SU-DHL-6 (cell line): ENCODE measurements around the gene MPHOSPH9.
A peak's percentile ranks its signal among the peaks of the same experiment; 100 is the strongest.

ENCODE experiments used
- H2AFZ ChIP-seq: fragments of 200-600 bp; sonication (generic); 2 replicates; pipeline ENCODE4 v1.6.1; 2014; ENCODE audit warnings: low read depth, mild to moderate bottlenecking, moderate library complexity, mixed read lengths, antibody characterized with exemption, low read length; ENCODE audit not compliant: severe bottlenecking
- H3F3A ChIP-seq: fragments of 200-600 bp; shearing (Covaris generic); 2 replicates; pipeline ENCODE4 v1.6.0; 2016; ENCODE audit warnings: antibody characterized with exemption, mild to moderate bottlenecking; ENCODE audit not compliant: insufficient read depth
- H3K27ac ChIP-seq: fragments of 200-600 bp; sonication (generic); 2 replicates; pipeline ENCODE4 v1.5.1; 2016; ENCODE audit warnings: low read depth, mild to moderate bottlenecking, low read length, moderate library complexity, mixed read lengths
- H3K27me3 ChIP-seq: fragments of 200-600 bp; sonication (generic), shearing (Covaris generic); 2 replicates; pipeline ENCODE4 v1.6.0; 2014; ENCODE audit warnings: mild to moderate bottlenecking, low read length
- H3K36me3 ChIP-seq: fragments of 200-600 bp; sonication (generic); 2 replicates; pipeline ENCODE4 v1.6.1; 2014; ENCODE audit warnings: mild to moderate bottlenecking, low read length, mixed read lengths
- H3K4me2 ChIP-seq: fragments of 300-600, 200-600 bp; shearing (Covaris generic), sonication (generic); 2 replicates; pipeline ENCODE4 v1.6.0; 2014; ENCODE audit warnings: low read length, low read depth, mild to moderate bottlenecking; ENCODE audit not compliant: poor library complexity, severe bottlenecking
- H3K4me3 ChIP-seq: fragments of 200-600 bp; sonication (generic); 2 replicates; pipeline ENCODE4 v1.5.1; 2014; ENCODE audit warnings: antibody characterized with exemption, low read length, mild to moderate bottlenecking, mixed read lengths; ENCODE audit not compliant: insufficient read depth, poor library complexity, severe bottlenecking
- H3K79me2 ChIP-seq: fragments of 200-600 bp; sonication (generic); 2 replicates; pipeline ENCODE4 v1.6.1; 2014; ENCODE audit warnings: mild to moderate bottlenecking, low read length, moderate library complexity; ENCODE audit not compliant: insufficient read depth
- H3K9ac ChIP-seq: fragments of 200-600 bp; sonication (generic); 2 replicates; pipeline ENCODE4 v1.7.0; 2014; ENCODE audit warnings: mild to moderate bottlenecking, low read length
- H3K9me2 ChIP-seq: fragments of 200-600 bp; sonication (generic); replicated peaks from 2 replicates; pipeline ENCODE4 v1.6.1; 2014; ENCODE audit warnings: low read length; ENCODE audit not compliant: insufficient read depth
- H3K9me3 ChIP-seq: fragments of 200-600 bp; sonication (generic); 2 replicates; pipeline ENCODE4 v1.6.1; 2014; ENCODE audit warnings: low read length, mixed read lengths; ENCODE audit not compliant: insufficient read depth
- H4K20me1 ChIP-seq: fragments of 200-600 bp; sonication (generic); 2 replicates; pipeline ENCODE4 v1.6.1; 2014; ENCODE audit warnings: low read depth, mild to moderate bottlenecking, antibody characterized with exemption, low read length, moderate library complexity, mixed read lengths
- EZH2phosphoT487 ChIP-seq: fragments of 200-600 bp; sonication (generic), shearing (Covaris generic); conservative IDR thresholded peaks from 2 replicates; pipeline ENCODE4 v1.6.1; 2018; ENCODE audit warnings: mild to moderate bottlenecking, antibody characterized with exemption, low read length, moderate library complexity, mixed read lengths
- TF ChIP-seq, protein P1 (sequence below): fragments of 200-600 bp; sonication (generic); IDR thresholded peaks from one replicate; pipeline ENCODE4 v1.5.1; 2017; ENCODE audit warnings: antibody characterized with exemption, mild to moderate bottlenecking, low read length, moderate library complexity; ENCODE audit not compliant: insufficient read depth, poor library complexity, severe bottlenecking

The MPHOSPH9 gene

GRCh38 chr12:123232472-123232806 is 502 bp downstream of the MPHOSPH9 start:
- no peak for TF ChIP-seq EZH2phosphoT487
- TF ChIP-seq, protein P1, sequence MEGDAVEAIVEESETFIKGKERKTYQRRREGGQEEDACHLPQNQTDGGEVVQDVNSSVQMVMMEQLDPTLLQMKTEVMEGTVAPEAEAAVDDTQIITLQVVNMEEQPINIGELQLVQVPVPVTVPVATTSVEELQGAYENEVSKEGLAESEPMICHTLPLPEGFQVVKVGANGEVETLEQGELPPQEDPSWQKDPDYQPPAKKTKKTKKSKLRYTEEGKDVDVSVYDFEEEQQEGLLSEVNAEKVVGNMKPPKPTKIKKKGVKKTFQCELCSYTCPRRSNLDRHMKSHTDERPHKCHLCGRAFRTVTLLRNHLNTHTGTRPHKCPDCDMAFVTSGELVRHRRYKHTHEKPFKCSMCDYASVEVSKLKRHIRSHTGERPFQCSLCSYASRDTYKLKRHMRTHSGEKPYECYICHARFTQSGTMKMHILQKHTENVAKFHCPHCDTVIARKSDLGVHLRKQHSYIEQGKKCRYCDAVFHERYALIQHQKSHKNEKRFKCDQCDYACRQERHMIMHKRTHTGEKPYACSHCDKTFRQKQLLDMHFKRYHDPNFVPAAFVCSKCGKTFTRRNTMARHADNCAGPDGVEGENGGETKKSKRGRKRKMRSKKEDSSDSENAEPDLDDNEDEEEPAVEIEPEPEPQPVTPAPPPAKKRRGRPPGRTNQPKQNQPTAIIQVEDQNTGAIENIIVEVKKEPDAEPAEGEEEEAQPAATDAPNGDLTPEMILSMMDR: no peak
- no peaks in the 10 kb centered on the region for H3K9me2 ChIP-seq
- H3K4me2 ChIP-seq: peak overlapping the region; percentile 86
- H3K36me3 ChIP-seq: peaks cover 22% of the 10 kb centered on the region
- peak overlapping the region; percentile 92 for H3K9ac ChIP-seq
- H2AFZ ChIP-seq: peak overlapping the region; percentile 80
- H3F3A ChIP-seq: peaks cover 17% of the 10 kb centered on the region
- peak overlapping the region; percentile 82 for H3K27ac ChIP-seq
- peak overlapping the region; percentile 97 for H3K4me3 ChIP-seq
- no peaks in the 10 kb centered on the region for H3K27me3 ChIP-seq
- peaks cover 5% of the 10 kb centered on the region; the same call in 1 of the 2 replicates for H4K20me1 ChIP-seq
- H3K79me2 ChIP-seq: peaks cover 84% of the 10 kb centered on the region
- H3K9me3 ChIP-seq: no peaks in the 10 kb centered on the region

DNA sequence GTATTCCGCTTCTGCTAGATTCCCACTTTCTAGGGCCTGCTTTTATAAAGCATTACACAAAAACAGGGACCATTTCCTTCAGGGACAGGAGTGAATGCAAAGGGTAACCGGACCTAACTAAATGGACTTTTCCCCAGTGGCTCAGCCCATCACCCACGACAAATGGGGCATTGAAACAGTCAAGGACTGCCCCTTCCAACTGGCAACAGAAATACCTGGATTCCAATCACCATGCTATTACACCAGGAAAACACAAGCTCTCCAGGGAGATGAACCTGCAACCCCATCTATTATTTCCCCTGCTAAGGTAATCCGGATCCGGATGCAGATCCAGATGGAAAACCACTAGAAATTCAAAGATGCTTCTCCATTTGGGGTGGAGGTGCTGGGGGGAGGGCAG is 1.0 kb downstream of the MPHOSPH9 start:
- H3K9me3 ChIP-seq: no peaks in the 10 kb centered on the region
- peaks cover 88% of the 10 kb centered on the region for H3K79me2 ChIP-seq
- peaks cover 11% of the 10 kb centered on the region for H3F3A ChIP-seq
- peak overlapping the region; percentile 80 for H2AFZ ChIP-seq
- H4K20me1 ChIP-seq: peaks cover 5% of the 10 kb centered on the region; the same call in 1 of the 2 replicates
- H3K9me2 ChIP-seq: no peaks in the 10 kb centered on the region
- peak overlapping the region; percentile 86 for H3K4me2 ChIP-seq
- peak overlapping the region; percentile 82 for H3K27ac ChIP-seq
- H3K9ac ChIP-seq: peak overlapping the region; percentile 92
- peak overlapping the region; percentile 97 for H3K4me3 ChIP-seq
- no peak for TF ChIP-seq EZH2phosphoT487
- peaks cover 27% of the 10 kb centered on the region for H3K36me3 ChIP-seq
- no peaks in the 10 kb centered on the region for H3K27me3 ChIP-seq

GRCh38 chr12:123229051-123229450 is 3.9 kb downstream of the MPHOSPH9 start:
- Histone ChIP-seq H3K9me3 (no peaks in the 10 kb centered on the region), H3K79me2 (peaks cover 78% of the 10 kb centered on the region), H3K4me3 (no peak overlapping the region), H3K36me3 (peaks cover 37% of the 10 kb centered on the region), H3K9me2 (no peaks in the 10 kb centered on the region), H3F3A (0 out of 2 replicates have a peak, but pooled peaks cover 4% of the 10 kb centered on the region), H3K4me2 (peak overlapping the region; percentile 62), H3K27ac (peak overlapping the region; percentile 22; the same call in 1 of the 2 replicates), H3K9ac (0 out of 2 replicates have a peak overlapping the region, but pooled peaks have one; percentile 13), H3K27me3 (no peaks in the 10 kb centered on the region), H4K20me1 (peaks cover 9% of the 10 kb centered on the region; the same call in 1 of the 2 replicates), H2AFZ (no peak overlapping the region)
- TF ChIP-seq, protein P1: no peak
- TF ChIP-seq EZH2phosphoT487: no peak

DNA sequence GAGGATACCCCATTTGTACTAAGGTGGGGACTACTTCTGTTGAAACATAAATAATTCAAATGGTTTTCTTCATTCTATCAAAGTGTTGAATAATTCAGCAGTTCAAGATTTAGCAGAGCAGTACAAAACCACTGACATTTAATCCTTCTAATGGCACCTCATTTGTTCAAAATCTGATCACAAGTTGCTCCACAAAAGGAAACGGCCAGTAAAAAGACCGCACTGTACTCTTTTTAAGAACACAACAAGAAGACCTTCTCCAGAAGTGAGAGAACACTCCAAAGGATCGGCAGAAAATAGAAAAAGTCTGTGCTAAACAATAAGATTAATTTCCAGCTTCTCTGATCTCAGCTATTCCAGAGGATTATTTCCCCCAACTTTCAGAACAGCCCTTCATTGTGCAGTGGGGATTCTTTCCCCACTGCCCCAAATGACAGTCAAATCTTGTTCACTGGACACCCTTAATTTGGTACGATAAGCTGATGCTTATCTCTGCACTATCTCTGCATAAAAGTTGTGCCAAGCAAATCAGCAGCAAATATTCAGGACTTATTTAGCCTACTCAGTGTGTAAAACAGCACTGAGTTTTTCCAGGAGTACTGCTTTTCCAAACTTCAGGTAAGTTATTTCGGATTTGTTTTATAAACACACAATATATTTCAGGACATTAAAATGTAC is 5.2 kb downstream of the MPHOSPH9 start:
- no peak for TF ChIP-seq EZH2phosphoT487
- TF ChIP-seq, protein P1: no peak
- Histone ChIP-seq H2AFZ (no peak overlapping the region), H3K27ac (no peak overlapping the region), H3K27me3 (no peaks in the 10 kb centered on the region), H3K4me2 (no peak overlapping the region), H3K79me2 (peaks cover 71% of the 10 kb centered on the region), H3F3A (0 out of 2 replicates have a peak, but pooled peaks cover 4% of the 10 kb centered on the region), H3K9me2 (no peaks in the 10 kb centered on the region), H3K9ac (no peak overlapping the region), H3K9me3 (no peaks in the 10 kb centered on the region), H4K20me1 (peaks cover 9% of the 10 kb centered on the region; the same call in 1 of the 2 replicates), H3K4me3 (no peak overlapping the region), H3K36me3 (peaks cover 39% of the 10 kb centered on the region)
